Ureter (tissue), 1 donor: ENCODE data around the gene PCCA. TPM values are rescaled to one million over a fixed set of nuclear protein-coding genes. Genes with fewer than 3 reads are reported as not detected.
"Not testable (repeated sequence)": the region's sequence is repeated elsewhere in the genome, so short reads cannot be mapped to it uniquely, and the experiment has no call there.

Experiments
- DNase-seq: peaks from one replicate; pipeline ENCODE4 v3.0.0-alpha.2; 2020; ENCODE audit warnings: low spot score
- total RNA-seq: library from RNA; stranded (reverse); gene quantifications from one replicate; pipeline ENCODE4 v1.2.4, GENCODE V29; 2023
- donor health status: DM: yes; HTN: yes; CAD: no.

PCCA gene, protein sequence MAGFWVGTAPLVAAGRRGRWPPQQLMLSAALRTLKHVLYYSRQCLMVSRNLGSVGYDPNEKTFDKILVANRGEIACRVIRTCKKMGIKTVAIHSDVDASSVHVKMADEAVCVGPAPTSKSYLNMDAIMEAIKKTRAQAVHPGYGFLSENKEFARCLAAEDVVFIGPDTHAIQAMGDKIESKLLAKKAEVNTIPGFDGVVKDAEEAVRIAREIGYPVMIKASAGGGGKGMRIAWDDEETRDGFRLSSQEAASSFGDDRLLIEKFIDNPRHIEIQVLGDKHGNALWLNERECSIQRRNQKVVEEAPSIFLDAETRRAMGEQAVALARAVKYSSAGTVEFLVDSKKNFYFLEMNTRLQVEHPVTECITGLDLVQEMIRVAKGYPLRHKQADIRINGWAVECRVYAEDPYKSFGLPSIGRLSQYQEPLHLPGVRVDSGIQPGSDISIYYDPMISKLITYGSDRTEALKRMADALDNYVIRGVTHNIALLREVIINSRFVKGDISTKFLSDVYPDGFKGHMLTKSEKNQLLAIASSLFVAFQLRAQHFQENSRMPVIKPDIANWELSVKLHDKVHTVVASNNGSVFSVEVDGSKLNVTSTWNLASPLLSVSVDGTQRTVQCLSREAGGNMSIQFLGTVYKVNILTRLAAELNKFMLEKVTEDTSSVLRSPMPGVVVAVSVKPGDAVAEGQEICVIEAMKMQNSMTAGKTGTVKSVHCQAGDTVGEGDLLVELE
- total RNA-seq = 87.4 TPM

GRCh38 chr13:100088644-100089464 lies at the start of gene PCCA:
PCCA (plus strand) TSS chr13:100089093; CDS start chr13:100089121, 28 bp downstream.
- DNase-seq = peak; percentile 98

DNA sequence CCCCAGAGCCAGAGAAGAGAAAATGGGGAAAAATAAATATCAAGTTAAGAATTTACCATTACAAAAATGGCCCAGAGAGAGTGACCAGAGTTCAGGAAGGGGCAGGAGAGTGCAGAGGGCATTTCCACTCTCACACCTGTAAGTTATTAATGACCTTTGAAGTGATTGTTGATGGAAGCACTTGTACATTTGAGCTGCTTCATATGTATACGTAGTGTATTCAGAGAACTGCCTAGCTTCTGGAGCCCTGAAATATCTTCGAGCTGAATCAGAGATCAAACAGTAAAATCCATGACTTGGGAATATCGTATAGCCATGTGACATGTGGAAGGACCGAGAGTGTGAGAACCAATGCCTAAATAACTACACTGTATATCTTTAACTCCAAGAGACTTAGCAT lies 49.2 kb upstream of the PCCA start:
- DNase-seq = no peak

GRCh38 chr13:100040196-100040595 lies 48.7 kb upstream of the PCCA start:
- DNase-seq = no peak

DNA sequence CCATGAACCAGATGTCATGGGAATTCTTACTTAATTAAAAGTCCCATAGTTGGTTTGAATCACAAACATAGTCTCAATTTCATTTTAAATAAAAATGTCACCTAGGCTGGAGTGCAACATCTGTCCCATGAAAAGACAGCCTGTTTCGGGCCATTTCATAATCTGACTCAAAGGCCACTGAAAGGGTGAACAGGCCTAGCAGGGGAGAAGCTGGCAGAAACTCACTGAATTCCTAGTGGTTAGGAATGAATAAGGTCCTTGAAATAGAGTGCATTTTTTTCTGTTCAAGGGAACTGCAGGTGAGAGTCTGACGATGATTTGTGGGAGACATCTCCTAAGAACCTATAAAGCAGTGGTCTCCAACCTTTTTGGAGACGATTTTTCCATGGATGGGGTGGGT lies 44.0 kb upstream of the PCCA start:
- no peak for DNase-seq

GRCh38 chr13:100045355-100045754 lies 43.5 kb upstream of the PCCA start:
- DNase-seq = no peak

DNA sequence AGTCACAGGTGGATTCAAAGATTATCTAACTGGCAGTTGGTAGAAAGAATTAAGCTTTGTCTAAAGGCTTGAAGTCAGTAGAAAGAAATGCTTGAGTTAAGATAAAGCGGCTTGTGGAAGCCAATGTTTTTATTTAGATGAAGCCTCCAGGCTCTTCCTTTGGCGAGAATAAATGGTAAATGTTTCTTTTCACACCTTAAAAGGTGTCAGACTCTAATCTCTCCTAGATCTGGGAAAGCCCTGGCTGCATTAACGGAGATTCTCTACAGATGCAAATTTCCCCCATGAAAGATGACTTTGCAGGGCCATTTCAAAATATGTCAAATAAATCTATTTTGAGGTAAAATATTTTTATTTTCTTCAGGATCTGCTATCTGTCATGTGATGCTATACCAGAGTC lies 37.8 kb upstream of the PCCA start:
- DNase-seq = no peak

DNA sequence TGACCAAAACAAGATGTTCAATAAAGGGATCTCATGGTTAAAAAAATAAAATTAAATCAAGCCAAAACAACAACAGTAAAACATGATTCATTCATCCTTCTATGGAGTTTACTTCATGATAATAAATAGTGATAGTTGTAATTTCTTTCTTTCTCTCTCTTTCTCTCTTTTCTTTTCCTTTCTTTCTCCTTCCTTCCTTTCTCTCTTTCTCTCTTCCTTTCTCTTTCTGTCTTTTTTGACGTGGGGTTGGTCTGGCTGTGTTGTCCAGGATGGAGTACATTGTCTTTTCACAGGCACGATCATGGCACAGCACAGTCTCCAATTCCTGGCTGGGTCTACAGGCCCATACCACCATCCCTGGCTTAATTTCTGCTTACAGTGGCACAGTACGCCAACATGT lies 29.1 kb upstream of the PCCA start:
- no peak for DNase-seq

DNA sequence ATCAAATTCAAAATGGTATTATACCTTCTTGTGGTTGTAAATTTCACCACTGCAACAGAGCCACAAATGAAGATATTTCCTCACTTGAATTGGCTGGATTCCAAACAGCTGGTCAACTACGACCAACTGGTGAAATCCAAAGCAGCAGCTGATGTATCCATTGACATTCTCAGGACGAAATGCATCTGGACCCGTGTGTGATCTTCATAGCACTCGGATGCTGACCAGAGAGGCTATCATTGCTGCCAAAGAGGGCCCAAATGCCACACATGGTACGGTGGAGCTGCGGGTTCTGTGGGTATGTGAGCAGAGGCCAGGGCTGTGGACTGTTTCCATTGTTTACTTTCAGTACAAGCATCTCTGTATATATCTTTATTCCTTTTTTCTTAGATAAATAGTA lies 25.6 kb upstream of the PCCA start:
- DNase-seq = no peak

DNA sequence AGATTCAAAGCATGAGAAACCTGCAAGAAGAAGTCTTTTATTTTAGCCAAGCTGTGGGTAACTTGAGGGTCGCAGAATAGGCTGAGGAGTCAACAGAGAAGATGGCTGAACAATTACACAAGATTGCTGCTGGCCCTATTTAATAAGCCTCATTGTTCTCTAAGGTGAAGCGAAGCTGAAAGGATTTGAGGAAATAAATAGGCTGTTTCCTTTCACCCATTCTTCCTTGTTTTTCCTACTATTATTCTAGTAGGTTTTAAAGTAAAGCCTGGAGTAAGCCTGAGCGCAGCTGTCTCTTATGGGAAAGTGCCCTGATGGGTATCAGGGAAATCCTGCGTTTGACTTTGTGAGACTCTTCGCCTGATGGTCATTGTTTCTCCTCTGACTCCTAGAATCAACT lies 25.0 kb upstream of the PCCA start:
- no peak for DNase-seq

GRCh38 chr13:100068133-100068931 lies 20.6 kb upstream of the PCCA start:
- DNase-seq = no peak

- no peak for DNase-seq
Observed at GRCh38 chr13:100069278-100069677, 19.6 kb upstream of the PCCA start.

DNA sequence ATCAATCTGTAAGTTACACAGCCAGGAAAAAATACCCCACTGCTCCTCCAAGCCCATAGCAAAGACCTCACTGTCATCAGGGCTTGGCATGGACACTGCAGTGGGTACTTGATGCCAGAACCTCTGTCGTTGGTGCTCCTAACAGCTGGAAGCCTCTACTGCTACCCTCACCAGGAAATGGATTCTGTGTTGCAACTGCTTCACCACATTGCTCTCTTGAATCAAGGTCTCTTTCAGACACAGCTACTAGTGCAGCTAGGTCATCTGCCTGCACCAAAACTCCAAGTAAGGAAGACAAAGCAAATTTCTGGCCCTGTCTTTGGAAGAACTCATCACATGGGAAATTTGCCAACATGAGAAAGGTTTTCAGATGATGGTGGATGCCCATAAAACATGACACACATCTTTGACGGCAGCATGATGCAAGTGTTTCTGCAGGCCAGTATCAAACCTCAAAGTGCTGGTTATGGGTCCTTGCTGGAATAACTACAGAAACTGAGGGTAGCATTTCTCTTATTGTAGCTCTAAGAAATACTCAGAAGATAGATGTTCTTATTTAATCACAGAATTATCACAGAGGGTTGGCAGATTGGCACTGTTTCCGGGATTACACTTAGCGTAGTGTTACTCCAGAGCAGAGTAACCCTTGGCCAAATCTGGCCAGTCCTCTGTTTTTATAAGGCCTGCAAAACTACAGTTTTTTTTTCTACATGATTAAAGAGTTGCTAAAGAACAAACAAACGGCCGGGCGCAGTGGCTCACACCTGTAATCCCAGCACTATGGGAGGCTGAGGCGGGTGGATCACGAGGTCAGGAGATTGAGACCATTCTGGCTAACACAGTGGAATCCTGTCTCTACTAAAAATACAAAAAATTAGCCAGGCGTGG lies 12.9 kb upstream of the PCCA start:
- DNase-seq = no peak

DNA sequence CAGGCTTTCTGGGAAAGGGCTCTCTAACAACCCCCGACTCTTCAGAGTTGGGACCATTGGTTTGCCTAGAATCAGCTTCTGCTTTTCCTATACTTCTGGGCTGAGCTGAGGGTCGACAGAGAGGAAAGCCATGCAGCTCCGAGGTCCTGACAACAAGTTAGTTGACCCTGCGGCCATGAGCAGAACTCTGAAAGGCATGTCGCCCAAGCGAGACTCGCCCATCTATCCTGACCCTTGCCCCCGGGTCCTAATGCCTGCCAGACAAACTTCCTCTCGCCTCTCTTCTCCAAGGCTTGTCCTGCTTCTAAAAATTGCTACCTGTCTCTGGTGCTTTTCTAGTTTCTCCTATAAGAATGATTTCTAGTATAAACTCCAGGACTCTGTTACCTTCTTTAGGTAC lies 9.9 kb upstream of the PCCA start:
- not testable (repeated sequence) for DNase-seq

DNA sequence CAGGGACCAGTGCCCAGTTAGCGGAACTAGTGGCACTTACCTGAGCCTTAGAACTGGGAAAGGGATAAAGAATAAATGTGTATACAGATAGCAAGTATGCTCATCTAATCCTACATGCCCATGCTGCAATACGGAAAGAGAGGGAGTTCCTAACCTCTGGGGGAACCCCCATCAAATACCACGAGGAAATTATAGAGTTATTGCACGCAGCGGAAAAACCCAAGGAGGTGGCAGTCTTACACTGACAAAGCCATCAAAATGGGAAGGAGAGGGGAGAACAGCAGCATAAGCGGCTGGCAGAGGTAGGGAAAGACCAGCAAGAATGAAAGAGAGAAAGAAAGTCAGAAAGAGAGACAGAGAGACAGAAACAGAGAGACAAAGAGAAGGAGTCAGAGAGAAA lies 5.5 kb upstream of the PCCA start:
- DNase-seq = not testable (repeated sequence)

DNA sequence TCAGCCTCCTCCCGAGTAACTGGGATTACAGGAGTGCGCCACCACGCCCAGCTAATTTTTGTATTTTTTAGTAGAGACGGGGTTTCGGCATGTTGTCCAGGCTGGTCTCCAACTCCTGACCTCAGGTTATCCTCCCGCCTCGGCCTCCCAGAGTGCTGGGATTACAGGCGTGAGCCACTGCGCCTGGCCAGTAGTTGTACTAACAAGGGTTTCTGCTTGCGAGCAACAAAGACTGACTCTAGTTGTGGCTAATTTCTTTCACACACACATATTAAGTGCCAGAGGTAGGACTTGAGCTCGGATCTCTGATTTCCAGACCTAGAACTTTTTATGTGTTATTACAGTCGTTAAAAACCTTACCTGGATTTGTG lies 635 bp upstream of the PCCA start:
- no peak for DNase-seq

GRCh38 chr13:100089465-100090032 lies 656 bp downstream of the PCCA start:
- no peak for DNase-seq

- DNase-seq = no peak
Observed at GRCh38 chr13:100090861-100091260, 2.0 kb downstream of the PCCA start.

DNA sequence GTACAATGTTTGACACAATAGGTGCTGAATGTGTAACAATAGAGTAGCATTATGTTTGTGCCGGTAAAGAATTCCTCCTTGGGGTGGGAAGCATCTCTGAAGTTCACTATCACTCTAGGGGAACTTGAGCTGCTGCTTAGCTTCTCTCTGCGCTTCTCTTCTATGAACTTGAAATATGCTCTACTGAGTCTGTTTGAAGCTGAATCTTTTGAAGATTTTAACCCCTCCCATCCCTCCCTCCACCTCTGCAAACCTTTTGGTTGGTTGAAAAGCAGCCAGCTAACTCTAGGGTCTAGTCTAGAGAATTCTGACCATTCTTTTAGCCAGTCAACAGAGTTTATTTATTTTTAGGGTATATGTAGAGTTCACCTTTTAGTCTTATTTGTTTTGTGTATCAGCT lies 2.5 kb downstream of the PCCA start:
- DNase-seq = no peak

DNA sequence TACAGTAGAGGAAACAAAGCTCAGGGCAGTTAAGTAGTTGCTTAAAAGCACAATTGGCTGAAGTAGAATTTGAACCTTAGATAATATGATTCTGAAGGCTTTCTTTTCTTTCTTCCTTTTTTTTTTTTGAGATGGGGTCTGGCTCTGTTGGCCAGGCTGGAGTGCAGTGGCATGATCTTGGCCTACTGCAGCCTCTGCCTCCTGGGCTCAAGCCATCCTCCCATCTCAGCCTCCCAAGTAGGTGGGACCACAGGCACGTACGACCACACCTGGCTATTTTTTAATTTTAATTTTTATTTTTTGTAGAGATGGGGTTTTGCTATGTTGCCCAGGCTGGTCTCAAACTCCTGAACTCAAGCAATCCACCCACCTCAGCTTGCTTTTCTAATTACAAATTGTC lies 3.4 kb downstream of the PCCA start:
- DNase-seq = not testable (repeated sequence)

DNA sequence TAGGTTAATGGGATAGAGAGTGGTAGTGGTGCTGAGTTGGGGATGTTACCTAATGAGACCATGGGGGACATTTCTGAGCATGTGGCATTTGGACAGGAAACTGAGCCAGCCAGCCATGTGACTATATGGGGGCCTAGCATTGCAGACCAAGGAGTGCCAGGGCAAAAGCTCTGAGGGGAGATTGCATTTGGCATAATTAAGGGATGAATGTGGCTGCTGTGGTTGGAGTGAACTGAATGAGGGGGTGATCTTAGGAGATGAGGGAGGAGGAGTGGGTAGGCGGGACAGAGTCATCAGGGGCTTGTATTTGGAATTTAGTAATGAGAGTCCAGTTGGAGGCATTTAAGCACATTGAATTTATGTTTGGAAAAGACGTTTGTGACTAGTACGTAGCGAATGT lies 6.6 kb downstream of the PCCA start:
- DNase-seq = no peak
